SHP77 treated with DMSO at 0.1 percent for 48 hours (cell line): ENCODE results near the gene FAM237B.
"Not testable (repeated sequence)": the region's sequence is repeated elsewhere in the genome, so short reads cannot be mapped to it uniquely, and the experiment has no call there.

Experiments used
- DNase-seq: peaks from one replicate; lab custom pipeline; 2025; lab: John Stamatoyannopoulos, UW

The FAM237B gene

GRCh38 chr7:90320801-90321494 is at the start of gene FAM237B:
Gene FAM237B (minus strand): TSS chr7:90321304. CDS start chr7:90319748, 1,556 bp downstream.
- no peak for DNase-seq

- no peak for DNase-seq
Measured at GRCh38 chr7:90351987-90352386, 30.9 kb upstream of the FAM237B start.

- DNase-seq: not testable (repeated sequence)
Measured at GRCh38 chr7:90350032-90350431, 28.9 kb upstream of the FAM237B start.

GRCh38 chr7:90349305-90349704 is 28.2 kb upstream of the FAM237B start:
- no peak for DNase-seq

GRCh38 chr7:90347759-90348158 is 26.7 kb upstream of the FAM237B start:
- DNase-seq: no peak

- peak; percentile 83 for DNase-seq
Measured at GRCh38 chr7:90346336-90347125, 25.4 kb upstream of the FAM237B start, which contains the start of gene GTPBP10. Gene GTPBP10 (plus strand): TSS chr7:90346716. CDS start chr7:90346742, 26 bp downstream.

GRCh38 chr7:90345595-90346335 is 24.7 kb upstream of the FAM237B start:
- DNase-seq: peak; percentile 8

- DNase-seq: no peak
Measured at GRCh38 chr7:90345016-90345415, 23.9 kb upstream of the FAM237B start.

GRCh38 chr7:90337106-90337505 is 16.0 kb upstream of the FAM237B start:
- DNase-seq: no peak

GRCh38 chr7:90334926-90335325 is 13.8 kb upstream of the FAM237B start:
- DNase-seq: not testable (repeated sequence)

- no peak for DNase-seq
Measured at GRCh38 chr7:90334193-90334843, 13.2 kb upstream of the FAM237B start.

GRCh38 chr7:90326500-90326899 is 5.4 kb upstream of the FAM237B start:
- DNase-seq: no peak

GRCh38 chr7:90322837-90323236 is 1.7 kb upstream of the FAM237B start:
- DNase-seq: no peak

GRCh38 chr7:90320418-90320800 is 695 bp downstream of the FAM237B start:
- no peak for DNase-seq

- no peak for DNase-seq
Measured at GRCh38 chr7:90320014-90320413, 1.1 kb downstream of the FAM237B start.

GRCh38 chr7:90313907-90314306 is 7.2 kb downstream of the FAM237B start:
- DNase-seq: no peak

- DNase-seq: no peak
Measured at GRCh38 chr7:90312745-90313144, 8.4 kb downstream of the FAM237B start.

- no peak for DNase-seq
Measured at GRCh38 chr7:90311175-90311574, 9.9 kb downstream of the FAM237B start.

- DNase-seq: no peak
Measured at GRCh38 chr7:90309872-90310271, 11.2 kb downstream of the FAM237B start.

GRCh38 chr7:90303241-90303640 is 17.9 kb downstream of the FAM237B start:
- no peak for DNase-seq

GRCh38 chr7:90298145-90299038 is 22.7 kb downstream of the FAM237B start:
- DNase-seq: peak; percentile 27
